LNCaP clone FGC (cell line): ENCODE measurements around the gene HDAC9.

Experiments used
- DNase-seq: peaks from one replicate; pipeline ENCODE4 v3.0.0-alpha.2; 2011; ENCODE audit warnings: low read depth
- H3K4me3 ChIP-seq: 2 replicates; pipeline ENCODE4 v1.5.1; 2011; ENCODE audit warnings: mild to moderate bottlenecking, low read depth, low read length, control low read depth
- CTCF ChIP-seq: IDR thresholded peaks from 2 replicates; pipeline ENCODE4 v1.5.1; 2012; ENCODE audit warnings: mild to moderate bottlenecking; ENCODE audit not compliant: control insufficient read depth, insufficient read depth; ENCODE audit errors: extremely low read depth

The HDAC9 gene

GRCh38 chr7:18694484-18694883 lies 198.9 kb downstream of the HDAC9 start:
- TF ChIP-seq CTCF, result no peak
- DNase-seq, result no peak
- no peak overlapping the region for H3K4me3 ChIP-seq

DNA sequence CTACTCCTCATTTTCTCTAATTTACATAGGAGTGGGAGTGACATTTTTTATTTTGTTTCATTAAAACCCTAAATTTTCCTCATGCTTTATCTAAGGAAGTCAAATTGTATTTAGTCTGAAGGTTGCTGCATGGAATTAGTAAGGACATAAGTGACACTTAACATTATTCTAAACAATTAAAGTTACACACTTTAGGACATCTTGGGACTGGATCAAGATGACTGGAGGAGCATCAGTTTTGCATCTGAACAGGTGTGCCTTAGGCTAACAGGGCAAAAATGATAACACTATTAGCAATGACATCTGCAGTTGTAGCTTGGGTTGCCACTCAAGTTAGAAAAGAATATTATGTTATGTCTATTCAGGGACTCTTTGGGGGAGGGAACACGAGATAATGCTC lies 199.4 kb downstream of the HDAC9 start:
- TF ChIP-seq CTCF, result no peak
- no peak for DNase-seq
- H3K4me3 ChIP-seq, result no peak overlapping the region

DNA sequence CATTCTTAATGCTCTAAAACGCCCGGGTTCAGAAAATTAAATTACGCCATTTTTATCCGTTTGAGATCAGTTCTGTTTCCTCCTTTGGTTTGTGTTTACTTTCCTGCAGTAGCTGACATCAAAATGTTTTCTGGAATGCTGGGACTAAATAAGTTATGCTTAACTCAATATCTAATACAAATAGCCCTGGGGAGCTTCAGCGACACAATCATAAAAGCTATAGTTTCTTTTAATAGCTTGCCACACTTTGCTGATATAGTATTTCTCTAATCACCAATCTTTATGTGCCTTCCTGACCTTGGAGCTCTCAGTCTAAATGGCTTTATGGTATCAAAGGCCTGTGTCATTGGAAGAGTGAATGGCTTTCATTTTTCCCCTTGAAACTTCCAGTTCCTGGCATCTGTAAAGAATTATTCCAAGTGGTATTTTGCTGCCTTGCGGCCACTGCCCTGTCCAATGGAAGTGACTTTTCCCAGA lies 202.7 kb downstream of the HDAC9 start:
- no peak for TF ChIP-seq CTCF
- DNase-seq, result peak; percentile 14

DNA sequence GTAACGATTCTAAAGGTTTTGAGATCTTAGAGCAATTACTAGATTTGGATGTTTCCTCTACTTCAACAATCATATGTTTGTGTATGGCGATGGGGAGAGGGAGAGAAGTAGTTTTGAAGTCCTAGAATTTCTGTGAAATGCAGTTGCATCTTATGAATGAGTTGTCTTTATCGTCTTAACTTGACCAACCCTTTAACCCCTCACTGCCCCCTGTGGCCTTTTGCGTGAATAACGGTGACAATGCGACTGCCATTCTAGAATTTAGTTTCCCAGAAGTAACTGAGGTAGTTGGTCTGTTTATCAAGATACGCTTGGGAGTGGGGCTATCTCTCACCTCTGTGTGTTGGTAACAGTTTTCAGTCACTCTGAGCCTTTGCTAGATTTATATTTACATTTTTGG lies 204.6 kb downstream of the HDAC9 start:
- no peak for TF ChIP-seq CTCF
- no peak for DNase-seq
- no peak overlapping the region for H3K4me3 ChIP-seq

More for the DNA sequence above, 202.7 kb downstream of the HDAC9 start:
- no peak overlapping the region for H3K4me3 ChIP-seq

DNA sequence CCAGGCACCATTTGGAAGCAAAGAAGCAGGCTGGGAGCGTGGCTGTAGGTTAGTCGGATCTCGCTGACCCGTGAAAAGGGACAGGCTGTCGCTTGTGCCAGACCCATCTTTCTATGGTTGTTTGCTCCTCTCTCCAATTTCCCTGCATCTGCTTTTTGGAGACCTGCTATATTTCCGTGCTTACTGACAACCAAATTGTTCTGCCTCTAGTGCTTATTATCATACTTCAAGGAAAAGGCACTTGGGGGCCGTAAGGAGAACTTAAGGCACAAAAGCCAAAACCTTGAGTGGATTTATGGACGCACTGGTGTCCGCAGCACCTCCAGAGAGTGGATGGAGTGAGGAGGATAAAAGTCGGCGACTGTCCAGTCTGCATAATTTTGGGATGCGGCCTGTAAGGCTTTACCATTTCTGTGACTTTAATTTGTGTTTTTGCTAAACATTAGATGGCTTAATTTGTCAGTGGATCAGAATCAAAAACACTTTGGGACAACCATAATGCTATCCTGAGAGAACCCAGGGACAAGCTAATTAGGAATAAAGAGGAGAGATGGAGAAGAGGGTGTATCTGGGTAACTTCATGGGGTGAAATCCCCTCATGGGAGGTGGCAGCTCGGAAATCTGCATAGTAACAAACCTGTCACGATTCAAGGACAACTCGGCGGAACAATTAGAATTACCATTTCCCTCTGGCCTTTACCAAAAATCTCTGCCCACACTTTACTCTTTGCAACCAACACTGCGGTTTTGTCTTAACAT lies 206.7 kb downstream of the HDAC9 start:
- TF ChIP-seq CTCF, result no peak

DNA sequence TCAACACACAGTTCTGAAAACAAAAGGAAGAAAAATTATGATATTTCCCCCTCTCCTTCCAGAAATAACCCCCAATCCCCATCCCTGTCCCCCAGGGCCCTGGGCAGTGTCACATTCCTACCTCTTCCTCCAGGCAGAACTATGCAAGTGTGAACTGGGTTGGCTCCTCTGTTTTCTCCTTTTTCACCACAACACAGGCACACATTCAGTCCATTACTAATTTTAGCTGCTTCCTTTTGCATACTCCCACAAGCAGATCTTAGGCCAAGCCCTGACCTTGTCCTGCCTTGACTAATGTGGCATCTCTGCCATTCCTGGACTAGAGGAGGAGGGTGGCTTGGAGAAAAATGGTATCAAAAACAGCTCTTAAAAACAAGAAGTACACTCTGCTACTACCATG lies 208.1 kb downstream of the HDAC9 start:
- H3K4me3 ChIP-seq, result no peak overlapping the region
- no peak for TF ChIP-seq CTCF
- DNase-seq, result no peak

More for the DNA sequence above, 206.7 kb downstream of the HDAC9 start:
- no peak overlapping the region for H3K4me3 ChIP-seq
- DNase-seq, result no peak

- H3K4me3 ChIP-seq, result no peak overlapping the region
- no peak for TF ChIP-seq CTCF
- DNase-seq, result no peak
These were observed 211.1 kb downstream of the HDAC9 start for GRCh38 chr7:18706670-18707069.
